Caco-2 (cell line): ENCODE results near the gene PVALEF. TPM values are rescaled to one million over a fixed set of nuclear protein-coding genes. Genes with fewer than 3 reads are reported as not detected.

Source experiments
- BruUV-seq: library from RNA; stranded (reverse); fragments of 400-500 nt; replicated peaks from 2 replicates; lab custom pipeline; 2021; lab: Mats Ljungman, UMichigan
- CTCF ChIA-PET: fragments of 300-600 bp; sonication (Branson Sonifier 250); formaldehyde crosslinking; loops from one replicate; lab custom pipeline; 2022; ENCODE audit warnings: antibody characterized with exemption; lab: Charles Lee
- POLR2A ChIA-PET: fragments of 300-600 bp; sonication (Branson Sonifier 250); formaldehyde crosslinking; loops from one replicate; lab custom pipeline; 2022; ENCODE audit warnings: antibody characterized with exemption; lab: Charles Lee
- DNase-seq, 2 experiments: peaks; one replicate each; pipeline versions ENCODE4 v3.0.0 to v3.0.0-alpha.2; 2020 to 2022
- H3K27me3 ChIP-seq: replicated peaks from 2 replicates; pipeline ENCODE4 v1.6.0; 2011; ENCODE audit warnings: low read length; ENCODE audit not compliant: control insufficient read depth, insufficient read depth
- H3K36me3 ChIP-seq: 2 replicates; pipeline ENCODE4 v1.5.1; 2011; ENCODE audit warnings: low read length; ENCODE audit not compliant: control insufficient read depth, insufficient read depth
- H3K4me1 ChIP-seq: fragments of 250-450 bp; sonication (Bioruptor Pico); 2 replicates; pipeline ENCODE4 v1.5.1; 2020; ENCODE audit warnings: mild to moderate bottlenecking
- H3K4me3 ChIP-seq: 2 replicates; pipeline ENCODE4 v1.5.1; 2011; ENCODE audit warnings: low read depth, mild to moderate bottlenecking, control low read depth, low read length
- H3K9me3 ChIP-seq: fragments of 250-450 bp; sonication (Bioruptor Pico); 2 replicates; pipeline ENCODE4 v1.5.1; 2020; ENCODE audit warnings: mild to moderate bottlenecking, moderate library complexity
- H3K27ac Mint-ChIP-seq: one replicate; pipeline ENCODE4 v1.8.0; 2022; ENCODE audit warnings: mixed read lengths; ENCODE audit not compliant: unreplicated experiment
- H3K27me3 Mint-ChIP-seq: one replicate; pipeline ENCODE4 v1.8.0; 2022; ENCODE audit warnings: mixed read lengths; ENCODE audit not compliant: insufficient read depth, unreplicated experiment
- H3K36me3 Mint-ChIP-seq: one replicate; pipeline ENCODE4 v1.8.0; 2022; ENCODE audit warnings: mild to moderate bottlenecking, mixed read lengths; ENCODE audit not compliant: insufficient read depth, unreplicated experiment
- H3K4me1 Mint-ChIP-seq: one replicate; pipeline ENCODE4 v1.8.0; 2022; ENCODE audit warnings: low read depth, mixed read lengths; ENCODE audit not compliant: unreplicated experiment
- H3K4me3 Mint-ChIP-seq: one replicate; pipeline ENCODE4 v1.8.0; 2022; ENCODE audit warnings: mild to moderate bottlenecking, moderate library complexity, mixed read lengths; ENCODE audit not compliant: unreplicated experiment
- H3K9me3 Mint-ChIP-seq: one replicate; pipeline ENCODE4 v1.8.0; 2022; ENCODE audit warnings: mixed read lengths; ENCODE audit not compliant: unreplicated experiment
- CTCF ChIP-seq, 2 experiments: fragments of 200-600 bp in 1 of 2; IDR thresholded peaks; 1 replicate in 1 of 2; 2 replicates in 1 of 2; pipeline versions ENCODE4 v1.5.1 to v1.8.0; 2011 to 2022; ENCODE audit warnings: antibody characterized with exemption in 1 of 2, control low read depth in 1 of 2, inconsistent platforms in 1 of 2, low read depth in 1 of 2, low read length in 1 of 2, mild to moderate bottlenecking in 1 of 2, moderate library complexity in 1 of 2; ENCODE audit not compliant: insufficient read depth in 1 of 2, severe bottlenecking in 1 of 2, unreplicated experiment in 1 of 2
- intact Hi-C: fragments of 100-400 bp; cut with micrococcal nuclease; formaldehyde crosslinking; loops from one replicate; pipeline ENCODE4 v1.10.0; 2022; ENCODE audit not compliant: unreplicated experiment
- total RNA-seq: library from RNA; stranded (reverse); gene quantifications from 2 replicates; pipeline ENCODE4 v1.2.3, GENCODE V29; 2022

Gene PVALEF
- total RNA-seq, 1 experiment from 2014 or later, result not detected

DNA sequence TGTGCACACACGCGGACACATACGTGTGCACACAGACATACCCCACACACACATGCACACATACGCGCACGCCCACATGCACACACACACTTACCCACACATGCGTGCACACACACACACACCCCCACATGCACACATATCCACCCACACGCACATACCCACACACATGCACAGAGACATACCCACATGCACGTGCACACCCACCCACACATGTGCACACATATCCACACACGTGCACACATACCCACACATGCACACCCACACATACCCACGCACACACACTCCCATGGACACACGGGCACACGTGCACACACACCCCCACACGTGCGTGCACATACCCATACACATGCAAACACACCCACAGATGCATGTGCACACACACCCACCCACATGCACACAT, 27.2 kb upstream of the PVALEF start:
- Mint-ChIP-seq H3K36me3 (peaks cover 8% of the 10 kb centered on the region), H3K9me3 (no peaks in the 10 kb centered on the region), H3K27ac (no peak overlapping the region), H3K27me3 (no peaks in the 10 kb centered on the region), H3K4me1 (peaks cover 5% of the 10 kb centered on the region), H3K4me3 (no peak overlapping the region)
- Histone ChIP-seq H3K9me3 (peaks cover 12% of the 10 kb centered on the region), H3K27me3 (no peaks in the 10 kb centered on the region), H3K36me3 (no peaks in the 10 kb centered on the region), H3K4me3 (no peak overlapping the region), H3K4me1 (peaks cover 24% of the 10 kb centered on the region)
- DNase-seq, result no peak
- ChIA-PET POLR2A (no interaction called here), CTCF (no interaction called here)
- intact Hi-C loops, result no loop called here
- no TSS peak for BruUV-seq
- TF ChIP-seq CTCF (IDR thresholded peaks at IDR 0.05; ENCODE audit: insufficient read depth in 1 of 2, low read depth in 1 of 2, low read length in 1 of 2, severe bottlenecking in 1 of 2, unreplicated experiment in 1 of 2), result no peak

- Histone ChIP-seq H3K36me3 (no peaks in the 10 kb centered on the region), H3K4me3 (no peak overlapping the region), H3K27me3 (no peaks in the 10 kb centered on the region), H3K4me1 (peaks cover 21% of the 10 kb centered on the region), H3K9me3 (peaks cover 12% of the 10 kb centered on the region)
- H3K4me3 Mint-ChIP-seq, result no peak overlapping the region
- POLR2A ChIA-PET, result no interaction called here
- no peak for DNase-seq
- H3K4me1 Mint-ChIP-seq, result peaks cover 3% of the 10 kb centered on the region
- no peak overlapping the region for H3K27ac Mint-ChIP-seq
- H3K9me3 Mint-ChIP-seq, result no peaks in the 10 kb centered on the region
- no peak for TF ChIP-seq CTCF (IDR thresholded peaks at IDR 0.05; ENCODE audit: insufficient read depth in 1 of 2, low read depth in 1 of 2, low read length in 1 of 2, severe bottlenecking in 1 of 2, unreplicated experiment in 1 of 2)
- BruUV-seq, result no TSS peak
- H3K36me3 Mint-ChIP-seq, result peaks cover 8% of the 10 kb centered on the region
- no peaks in the 10 kb centered on the region for H3K27me3 Mint-ChIP-seq
- CTCF ChIA-PET, result no interaction called here
- intact Hi-C loops, result no loop called here
Observed at GRCh38 chr17:81138500-81138899, 26.8 kb upstream of the PVALEF start.

DNA sequence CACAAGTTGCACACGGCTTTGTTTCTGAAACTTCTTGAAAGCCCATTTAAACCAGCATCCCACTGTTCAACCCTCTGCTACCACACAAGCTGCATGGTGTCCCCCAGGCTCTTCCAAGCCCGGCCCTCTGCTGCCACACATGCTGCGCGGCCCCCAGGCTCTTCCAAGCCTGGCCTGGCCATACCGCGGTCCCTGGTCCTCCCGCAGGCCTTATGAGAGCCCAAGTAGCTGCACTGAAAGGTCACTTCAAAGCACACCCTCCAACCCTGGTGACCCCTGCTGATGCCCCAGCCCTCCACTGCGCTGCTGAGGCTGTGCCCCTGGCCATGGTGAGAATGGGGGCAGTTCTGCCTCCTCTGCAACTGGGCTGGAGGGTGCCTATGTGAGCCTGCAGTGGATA, 25.9 kb upstream of the PVALEF start:
- DNase-seq, result no peak
- ChIA-PET POLR2A (no interaction called here), CTCF (no interaction called here)
- BruUV-seq, result no TSS peak
- Mint-ChIP-seq H3K4me3 (no peak overlapping the region), H3K27ac (no peak overlapping the region), H3K27me3 (no peaks in the 10 kb centered on the region), H3K36me3 (peaks cover 8% of the 10 kb centered on the region), H3K4me1 (no peaks in the 10 kb centered on the region), H3K9me3 (no peaks in the 10 kb centered on the region)
- Histone ChIP-seq H3K4me1 (peaks cover 12% of the 10 kb centered on the region), H3K4me3 (no peak overlapping the region), H3K27me3 (no peaks in the 10 kb centered on the region), H3K36me3 (no peaks in the 10 kb centered on the region), H3K9me3 (peaks cover 12% of the 10 kb centered on the region)
- intact Hi-C loops, result no loop called here
- no peak for TF ChIP-seq CTCF (IDR thresholded peaks at IDR 0.05; ENCODE audit: insufficient read depth in 1 of 2, low read depth in 1 of 2, low read length in 1 of 2, severe bottlenecking in 1 of 2, unreplicated experiment in 1 of 2)
